Lung microvascular endothelial cell (primary cell): ENCODE measurements around the gene QSOX1. TPM values are rescaled to one million over a fixed set of nuclear protein-coding genes. Genes with fewer than 3 reads are reported as not detected.

Source experiments
- DNase-seq, 2 donors: peaks; one replicate each; pipeline versions ENCODE4 v3.0.0 to v3.0.0-alpha.2; 2010; ENCODE audit warnings: low read depth in 2 of 2
- total RNA-seq: library from RNA; depleted of rRNA; stranded (reverse); fragments of >200 nt; gene quantifications from 2 replicates; pipeline ENCODE4 v1.2.1, GENCODE V29; 2014

The QSOX1 gene
- total RNA-seq, 1 donor from 2014 or later: 51.2 TPM

GRCh38 chr1:180213401-180214170, 58.9 kb downstream of the QSOX1 start:
- peak in 1 of 2 donors; percentile 45 for DNase-seq

- no peak for DNase-seq
These were observed 61.4 kb downstream of the QSOX1 start for GRCh38 chr1:180215856-180216625.

GRCh38 chr1:180217006-180217405, 62.3 kb downstream of the QSOX1 start:
- no peak for DNase-seq

GRCh38 chr1:180218806-180219765, 64.4 kb downstream of the QSOX1 start:
- DNase-seq: no peak

- DNase-seq: no peak
These were observed 65.1 kb downstream of the QSOX1 start for GRCh38 chr1:180219776-180220175.

GRCh38 chr1:180221462-180221861, 66.8 kb downstream of the QSOX1 start:
- DNase-seq: no peak

GRCh38 chr1:180224902-180225301, 70.2 kb downstream of the QSOX1 start:
- no peak for DNase-seq

GRCh38 chr1:180225403-180225802, 70.7 kb downstream of the QSOX1 start:
- no peak for DNase-seq

GRCh38 chr1:180227861-180228647, 73.4 kb downstream of the QSOX1 start:
- DNase-seq: no peak

- peak; percentile 14 to 29 for DNase-seq
These were observed 74.2 kb downstream of the QSOX1 start for GRCh38 chr1:180228648-180229482.

- peak; percentile 40 to 47 for DNase-seq
These were observed 75.1 kb downstream of the QSOX1 start, which contains the start of gene LHX4 for GRCh38 chr1:180229483-180230415. LHX4 (plus strand) TSS chr1:180230264; CDS start chr1:180230530, 266 bp downstream.

GRCh38 chr1:180230416-180230790, 75.7 kb downstream of the QSOX1 start:
- no peak for DNase-seq

GRCh38 chr1:180230791-180231505, 76.3 kb downstream of the QSOX1 start:
- peak in 1 of 2 donors; percentile 36 for DNase-seq

GRCh38 chr1:180231506-180231921, 76.8 kb downstream of the QSOX1 start:
- peak; percentile 26 to 41 for DNase-seq

GRCh38 chr1:180231936-180232335, 77.3 kb downstream of the QSOX1 start:
- DNase-seq: no peak

GRCh38 chr1:180232521-180233043, 77.9 kb downstream of the QSOX1 start:
- no peak for DNase-seq

- DNase-seq: no peak
These were observed 78.7 kb downstream of the QSOX1 start for GRCh38 chr1:180233191-180234011.
